GM12874 (cell line): ENCODE results near the gene PAK4.

Source experiments
- CTCF ChIP-seq: IDR thresholded peaks from 2 replicates; pipeline ENCODE4 v1.5.1; 2011; ENCODE audit warnings: low read depth, mild to moderate bottlenecking, control low read depth, low read length, moderate library complexity; ENCODE audit not compliant: insufficient read depth

Gene PAK4

GRCh38 chr19:39125554-39126311 lies at the start of gene PAK4:
Gene PAK4, plus strand, starts transcription at chr19:39125786. Its CDS starts 43,768 bp downstream, at chr19:39169554.
- TF ChIP-seq CTCF = no peak

DNA sequence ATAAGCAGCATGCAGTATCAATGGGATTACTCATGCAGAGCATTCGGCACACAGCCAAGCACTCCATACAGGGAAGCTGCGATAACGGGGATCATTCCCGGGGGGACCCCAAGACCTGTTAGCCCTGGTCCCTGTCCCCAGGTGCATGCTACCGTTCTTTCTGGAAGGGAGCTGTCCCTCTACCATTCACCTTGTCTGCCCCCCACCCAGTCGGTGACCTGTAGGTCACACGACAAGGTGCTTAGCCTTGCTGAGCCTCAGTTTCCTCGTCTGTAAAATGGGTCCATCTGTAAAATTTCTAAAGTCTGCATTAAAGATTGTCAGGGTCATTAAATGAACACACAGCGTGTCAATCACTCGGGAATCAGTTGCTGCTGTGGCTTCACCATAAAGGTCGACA lies 48.3 kb upstream of the PAK4 start:
- TF ChIP-seq CTCF = no peak

DNA sequence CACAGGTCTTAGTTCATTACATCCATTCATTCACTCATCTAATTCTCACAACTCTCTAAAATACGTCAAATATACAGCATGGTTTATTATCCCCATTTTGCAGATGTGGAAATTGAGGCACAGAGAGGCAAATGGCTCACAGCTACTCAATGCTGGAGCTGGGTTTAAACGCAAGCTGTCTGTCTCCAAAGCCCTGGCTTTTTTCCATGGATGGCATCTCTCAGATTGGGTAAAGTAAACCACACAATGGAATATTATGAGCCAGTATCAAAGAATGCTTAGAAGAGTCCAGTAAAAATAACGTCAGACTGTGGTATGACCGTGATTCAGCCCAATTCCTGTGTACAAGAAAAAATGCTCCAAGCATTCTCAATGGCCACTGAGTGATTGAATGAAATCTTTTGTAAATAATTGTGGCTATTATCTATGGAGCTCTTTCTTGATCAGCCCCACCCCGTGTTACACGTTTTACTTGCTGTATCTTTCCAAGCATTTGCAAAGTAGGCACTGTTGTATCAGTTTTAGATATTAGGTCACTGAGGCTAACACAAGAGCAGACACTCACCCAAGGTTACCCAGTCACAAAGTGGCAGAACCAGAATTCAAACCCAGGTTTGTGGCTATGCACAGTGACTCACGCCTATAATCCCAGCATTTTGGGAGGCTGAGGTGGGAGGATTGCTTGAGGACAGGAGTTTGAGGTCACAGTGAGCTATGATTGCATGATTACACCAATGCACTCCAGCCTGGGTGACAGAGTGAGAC lies 47.0 kb upstream of the PAK4 start:
- no peak for TF ChIP-seq CTCF

DNA sequence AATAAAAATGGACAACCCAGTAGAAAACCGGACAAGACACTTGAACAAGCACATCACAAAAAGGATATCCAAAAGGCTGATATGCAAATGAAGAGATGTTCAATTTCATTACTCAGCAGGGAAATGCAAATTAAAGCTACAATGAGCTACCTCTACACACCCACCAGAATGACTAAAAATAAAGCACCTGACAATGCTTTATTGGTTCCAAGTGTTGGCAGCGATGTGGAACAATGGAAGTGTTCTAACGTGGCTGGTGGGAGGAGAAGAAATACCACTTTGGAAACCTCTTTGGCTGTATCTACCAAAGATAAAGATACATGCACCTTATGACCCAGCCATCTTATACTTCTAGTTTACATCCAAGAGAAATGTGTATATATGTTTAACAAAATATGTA lies 45.2 kb upstream of the PAK4 start:
- TF ChIP-seq CTCF = no peak

GRCh38 chr19:39082167-39082566 lies 43.4 kb upstream of the PAK4 start:
- TF ChIP-seq CTCF = no peak

- no peak for TF ChIP-seq CTCF
Observed at GRCh38 chr19:39082745-39083598, 42.6 kb upstream of the PAK4 start.

- TF ChIP-seq CTCF = no peak
Observed at GRCh38 chr19:39083599-39083982, 42.0 kb upstream of the PAK4 start.
